Measurements from ENCODE around the gene IL22.

- TF ChIP-seq CTCF (conservative IDR thresholded peaks at IDR 0.05; ENCODE audit: low read depth, low read length), result no peak
- TF ChIP-seq EZH2 (IDR thresholded peaks at IDR 0.05; ENCODE audit: borderline replicate concordance, low read depth, low read length, poor library complexity, severe bottlenecking), result no peak
Measured at GRCh38 chr12:68281322-68282077, 28.1 kb upstream of the IL22 start.

Data from A673 (cell line).